Caco-2 (cell line): ENCODE data around the gene GSPT2. TPM values are rescaled to one million over a fixed set of nuclear protein-coding genes. Genes with fewer than 3 reads are reported as not detected.

ENCODE experiments used
- BruUV-seq: library from RNA; stranded (reverse); fragments of 400-500 nt; replicated peaks from 2 replicates; lab custom pipeline; 2021; lab: Mats Ljungman, UMichigan
- CTCF ChIA-PET: fragments of 300-600 bp; sonication (Branson Sonifier 250); formaldehyde crosslinking; loops from one replicate; lab custom pipeline; 2022; ENCODE audit warnings: antibody characterized with exemption; lab: Charles Lee
- POLR2A ChIA-PET: fragments of 300-600 bp; sonication (Branson Sonifier 250); formaldehyde crosslinking; loops from one replicate; lab custom pipeline; 2022; ENCODE audit warnings: antibody characterized with exemption; lab: Charles Lee
- DNase-seq, 2 experiments: peaks; one replicate each; pipeline versions ENCODE4 v3.0.0 to v3.0.0-alpha.2; 2020 to 2022
- H3K27me3 ChIP-seq: replicated peaks from 2 replicates; pipeline ENCODE4 v1.6.0; 2011; ENCODE audit warnings: low read length; ENCODE audit not compliant: control insufficient read depth, insufficient read depth
- H3K36me3 ChIP-seq: 2 replicates; pipeline ENCODE4 v1.5.1; 2011; ENCODE audit warnings: low read length; ENCODE audit not compliant: control insufficient read depth, insufficient read depth
- H3K4me1 ChIP-seq: fragments of 250-450 bp; sonication (Bioruptor Pico); 2 replicates; pipeline ENCODE4 v1.5.1; 2020; ENCODE audit warnings: mild to moderate bottlenecking
- H3K4me3 ChIP-seq: 2 replicates; pipeline ENCODE4 v1.5.1; 2011; ENCODE audit warnings: low read depth, mild to moderate bottlenecking, control low read depth, low read length
- H3K9me3 ChIP-seq: fragments of 250-450 bp; sonication (Bioruptor Pico); 2 replicates; pipeline ENCODE4 v1.5.1; 2020; ENCODE audit warnings: mild to moderate bottlenecking, moderate library complexity
- H3K27ac Mint-ChIP-seq: one replicate; pipeline ENCODE4 v1.8.0; 2022; ENCODE audit warnings: mixed read lengths; ENCODE audit not compliant: unreplicated experiment
- H3K27me3 Mint-ChIP-seq: one replicate; pipeline ENCODE4 v1.8.0; 2022; ENCODE audit warnings: mixed read lengths; ENCODE audit not compliant: insufficient read depth, unreplicated experiment
- H3K36me3 Mint-ChIP-seq: one replicate; pipeline ENCODE4 v1.8.0; 2022; ENCODE audit warnings: mild to moderate bottlenecking, mixed read lengths; ENCODE audit not compliant: insufficient read depth, unreplicated experiment
- H3K4me1 Mint-ChIP-seq: one replicate; pipeline ENCODE4 v1.8.0; 2022; ENCODE audit warnings: low read depth, mixed read lengths; ENCODE audit not compliant: unreplicated experiment
- H3K4me3 Mint-ChIP-seq: one replicate; pipeline ENCODE4 v1.8.0; 2022; ENCODE audit warnings: mild to moderate bottlenecking, moderate library complexity, mixed read lengths; ENCODE audit not compliant: unreplicated experiment
- H3K9me3 Mint-ChIP-seq: one replicate; pipeline ENCODE4 v1.8.0; 2022; ENCODE audit warnings: mixed read lengths; ENCODE audit not compliant: unreplicated experiment
- intact Hi-C: fragments of 100-400 bp; cut with micrococcal nuclease; formaldehyde crosslinking; loops from one replicate; pipeline ENCODE4 v1.10.0; 2022; ENCODE audit not compliant: unreplicated experiment
- total RNA-seq: library from RNA; stranded (reverse); gene quantifications from 2 replicates; pipeline ENCODE4 v1.2.3, GENCODE V29; 2022
- TF ChIP-seq, protein P1 (sequence below), 2 experiments: fragments of 200-600 bp in 1 of 2; IDR thresholded peaks; 1 replicate in 1 of 2; 2 replicates in 1 of 2; pipeline versions ENCODE4 v1.5.1 to v1.8.0; 2011 to 2022; ENCODE audit warnings: antibody characterized with exemption in 1 of 2, control low read depth in 1 of 2, inconsistent platforms in 1 of 2, low read depth in 1 of 2, low read length in 1 of 2, mild to moderate bottlenecking in 1 of 2, moderate library complexity in 1 of 2; ENCODE audit not compliant: insufficient read depth in 1 of 2, severe bottlenecking in 1 of 2, unreplicated experiment in 1 of 2

Gene GSPT2
- total RNA-seq, 1 experiment from 2014 or later: 7.3 TPM

DNA sequence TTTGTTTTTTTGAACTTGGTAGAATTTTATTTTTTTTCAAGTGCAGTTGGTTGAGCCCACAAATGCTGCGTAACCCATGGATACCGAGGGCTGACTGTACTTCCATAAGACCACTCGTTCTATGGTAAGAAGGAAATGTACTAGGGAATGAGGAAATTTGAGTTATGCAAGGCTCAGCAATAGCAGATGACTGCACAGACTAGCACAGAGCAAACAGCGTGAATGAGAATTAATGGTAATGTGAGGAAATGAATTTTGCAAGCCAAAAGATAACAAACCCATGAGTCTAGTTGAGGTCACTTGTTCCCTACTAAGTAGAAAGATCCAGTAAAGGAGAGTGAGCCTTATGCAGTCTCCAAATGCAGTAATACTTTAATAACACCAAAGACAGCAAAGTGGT lies 17.4 kb downstream of the GSPT2 start:
- no peaks in the 10 kb centered on the region for H3K9me3 ChIP-seq
- POLR2A ChIA-PET: no interaction called here
- H3K4me3 ChIP-seq: no peak overlapping the region
- no peaks in the 10 kb centered on the region for H3K27me3 ChIP-seq
- H3K27me3 Mint-ChIP-seq: peaks cover 3% of the 10 kb centered on the region
- CTCF ChIA-PET: no interaction called here
- H3K36me3 Mint-ChIP-seq: no peaks in the 10 kb centered on the region
- DNase-seq: no peak
- no peaks in the 10 kb centered on the region for H3K4me1 Mint-ChIP-seq
- no TSS peak for BruUV-seq
- TF ChIP-seq, protein P1, sequence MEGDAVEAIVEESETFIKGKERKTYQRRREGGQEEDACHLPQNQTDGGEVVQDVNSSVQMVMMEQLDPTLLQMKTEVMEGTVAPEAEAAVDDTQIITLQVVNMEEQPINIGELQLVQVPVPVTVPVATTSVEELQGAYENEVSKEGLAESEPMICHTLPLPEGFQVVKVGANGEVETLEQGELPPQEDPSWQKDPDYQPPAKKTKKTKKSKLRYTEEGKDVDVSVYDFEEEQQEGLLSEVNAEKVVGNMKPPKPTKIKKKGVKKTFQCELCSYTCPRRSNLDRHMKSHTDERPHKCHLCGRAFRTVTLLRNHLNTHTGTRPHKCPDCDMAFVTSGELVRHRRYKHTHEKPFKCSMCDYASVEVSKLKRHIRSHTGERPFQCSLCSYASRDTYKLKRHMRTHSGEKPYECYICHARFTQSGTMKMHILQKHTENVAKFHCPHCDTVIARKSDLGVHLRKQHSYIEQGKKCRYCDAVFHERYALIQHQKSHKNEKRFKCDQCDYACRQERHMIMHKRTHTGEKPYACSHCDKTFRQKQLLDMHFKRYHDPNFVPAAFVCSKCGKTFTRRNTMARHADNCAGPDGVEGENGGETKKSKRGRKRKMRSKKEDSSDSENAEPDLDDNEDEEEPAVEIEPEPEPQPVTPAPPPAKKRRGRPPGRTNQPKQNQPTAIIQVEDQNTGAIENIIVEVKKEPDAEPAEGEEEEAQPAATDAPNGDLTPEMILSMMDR (IDR thresholded peaks at IDR 0.05; ENCODE audit: insufficient read depth in 1 of 2, low read depth in 1 of 2, low read length in 1 of 2, severe bottlenecking in 1 of 2, unreplicated experiment in 1 of 2): no peak
- H3K9me3 Mint-ChIP-seq: no peaks in the 10 kb centered on the region
- H3K4me1 ChIP-seq: no peaks in the 10 kb centered on the region
- no peak overlapping the region for H3K4me3 Mint-ChIP-seq
- intact Hi-C loops: no loop called here
- H3K27ac Mint-ChIP-seq: no peak overlapping the region
- H3K36me3 ChIP-seq: no peaks in the 10 kb centered on the region

DNA sequence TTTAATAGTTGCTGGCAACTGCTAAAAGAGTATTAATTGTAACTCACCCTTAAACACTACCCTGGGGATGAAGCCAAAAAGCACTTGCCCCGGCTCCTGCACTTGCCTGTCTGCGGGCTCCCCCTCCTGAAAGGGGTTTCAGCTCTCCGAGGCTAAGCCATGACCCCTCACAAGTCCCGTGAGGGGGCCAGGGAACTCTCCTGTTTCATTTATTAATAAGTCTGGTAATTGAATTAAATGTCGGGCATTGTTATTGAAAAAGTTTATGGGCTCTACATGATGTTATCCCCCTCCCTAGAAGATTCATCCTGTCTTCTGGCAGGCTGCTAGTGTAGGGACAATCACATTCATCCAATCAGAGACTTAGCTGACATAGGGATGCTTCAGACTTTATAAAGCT lies 23.3 kb downstream of the GSPT2 start:
- no peaks in the 10 kb centered on the region for H3K9me3 Mint-ChIP-seq

DNA sequence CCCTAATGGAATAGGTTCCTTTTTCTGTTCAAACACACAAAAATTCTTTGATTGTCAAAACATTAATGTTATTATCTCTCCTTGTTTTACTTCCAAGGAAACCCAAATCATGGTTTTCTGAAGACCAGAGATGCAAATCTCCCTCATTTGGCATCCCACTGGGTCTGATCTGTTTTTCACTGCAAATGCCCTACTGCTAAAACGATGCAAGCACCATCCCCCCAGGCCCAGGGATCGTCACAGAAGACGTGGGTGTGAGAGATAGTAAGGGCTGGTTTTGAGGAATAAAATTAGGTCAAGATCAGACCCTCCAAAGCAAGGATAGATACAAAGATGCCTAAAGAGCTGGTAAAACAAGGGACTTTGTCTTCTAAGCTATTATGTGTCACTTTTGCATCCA lies 33.6 kb downstream of the GSPT2 start:
- intact Hi-C loops: no loop called here
- H3K4me1 ChIP-seq: no peaks in the 10 kb centered on the region
- Mint-ChIP-seq H3K27ac (no peak overlapping the region), H3K4me1 (no peaks in the 10 kb centered on the region), H3K36me3 (no peaks in the 10 kb centered on the region), H3K9me3 (no peaks in the 10 kb centered on the region), H3K27me3 (no peaks in the 10 kb centered on the region), H3K4me3 (no peak overlapping the region)
- H3K9me3 ChIP-seq: no peaks in the 10 kb centered on the region
- H3K36me3 ChIP-seq: no peaks in the 10 kb centered on the region
- H3K27me3 ChIP-seq: no peaks in the 10 kb centered on the region
- DNase-seq: no peak
- POLR2A ChIA-PET: no interaction called here
- BruUV-seq: no TSS peak
- no peak overlapping the region for H3K4me3 ChIP-seq
- CTCF ChIA-PET: no interaction called here
- TF ChIP-seq, protein P1 (IDR thresholded peaks at IDR 0.05; ENCODE audit: insufficient read depth in 1 of 2, low read depth in 1 of 2, low read length in 1 of 2, severe bottlenecking in 1 of 2, unreplicated experiment in 1 of 2): no peak

More for the DNA sequence above, 23.3 kb downstream of the GSPT2 start:
- ChIA-PET CTCF (no interaction called here), POLR2A (no interaction called here)
- H3K4me3 Mint-ChIP-seq: no peak overlapping the region
- no peaks in the 10 kb centered on the region for H3K4me1 Mint-ChIP-seq
- intact Hi-C loops: no loop called here
- TF ChIP-seq, protein P1 (IDR thresholded peaks at IDR 0.05; ENCODE audit: insufficient read depth in 1 of 2, low read depth in 1 of 2, low read length in 1 of 2, severe bottlenecking in 1 of 2, unreplicated experiment in 1 of 2): no peak
- H3K36me3 Mint-ChIP-seq: no peaks in the 10 kb centered on the region
- H3K9me3 ChIP-seq: no peaks in the 10 kb centered on the region
- H3K4me3 ChIP-seq: no peak overlapping the region
- no peaks in the 10 kb centered on the region for H3K27me3 ChIP-seq
- no peak overlapping the region for H3K27ac Mint-ChIP-seq
- BruUV-seq: no TSS peak
- H3K27me3 Mint-ChIP-seq: no peaks in the 10 kb centered on the region
- no peak for DNase-seq
- H3K4me1 ChIP-seq: no peaks in the 10 kb centered on the region
- H3K36me3 ChIP-seq: no peaks in the 10 kb centered on the region
